ENCODE data around the gene COL20A1. TPM values are rescaled to one million over a fixed set of nuclear protein-coding genes. Genes with fewer than 3 reads are reported as not detected.

Gene COL20A1
- total RNA-seq, 1 experiment from 2014 or later: 0.23 TPM

GRCh38 chr20:63280371-63280770 lies 12.6 kb upstream of the COL20A1 start:
- H3K9me3 ChIP-seq (ENCODE audit: control insufficient read depth, insufficient read depth, low read depth, low read length): no peaks in the 10 kb centered on the region
- in situ Hi-C loops (cut with HindIII; ENCODE audit: low pct_unique_long_range_greater_than_20kb, low sequenced_read_pairs) (loop anchor here (25.0 kb wide), 1 partner anchor 107 kb away; no protein-coding TSS in a partner anchor), intact Hi-C loops (cut with micrococcal nuclease; ENCODE audit: unreplicated experiment) (no loop called here)
- CTCF ChIA-PET: interaction anchor here (0.6 to 1.8 kb wide), 2 partner anchors 16 to 57 kb away, joined by 5 to 6 read pairs; no protein-coding TSS in a partner anchor
- no peaks in the 10 kb centered on the region for H3K4me1 ChIP-seq (ENCODE audit: control insufficient read depth, insufficient read depth, low read length)
- no TSS peak for BruUV-seq (replicated peaks)
- no peak overlapping the region for H3K4me3 ChIP-seq (ENCODE audit: low read depth in 2 of 2, low read length in 2 of 2)
- H3K27ac ChIP-seq (ENCODE audit: low read length): no peak overlapping the region
- no peaks in the 10 kb centered on the region; the same call in none of the 2 replicates for H3K36me3 ChIP-seq (ENCODE audit: control insufficient read depth, insufficient read depth, low read length)
- no peaks in the 10 kb centered on the region for H3K27me3 ChIP-seq (ENCODE audit: control insufficient read depth, insufficient read depth, low read length)
- POLR2A ChIA-PET: interaction anchor here (0.6 kb wide), 1 partner anchor 8 kb away, joined by 3 read pairs; no protein-coding TSS in a partner anchor
- DNase-seq (ENCODE audit: low read depth, low spot score): no peak
- TF ChIP-seq CTCF (IDR thresholded peaks at IDR 0.05) (no peak), SIN3A (IDR thresholded peaks at IDR 0.05; ENCODE audit: borderline replicate concordance, insufficient read depth, low read depth, low read length) (no peak), POLR2AphosphoS5 (IDR thresholded peaks at IDR 0.05; ENCODE audit: low read depth, low read length) (no peak), TCF7L2 (IDR thresholded peaks at IDR 0.05; ENCODE audit: low read depth, low read length) (no peak), REST (IDR thresholded peaks at IDR 0.05; ENCODE audit: insufficient read depth in 1 of 2, low read depth in 2 of 2, low read length in 1 of 2) (no peak)
- ATAC-seq: no peak

- CTCF ChIA-PET: interaction anchor here (0.6 to 1.8 kb wide), 2 partner anchors 57 to 412 kb away, joined by 5 read pairs; no protein-coding TSS in a partner anchor
- Histone ChIP-seq H3K4me3 (ENCODE audit: low read depth in 2 of 2, low read length in 2 of 2) (no peak overlapping the region), H3K36me3 (ENCODE audit: control insufficient read depth, insufficient read depth, low read length) (no peaks in the 10 kb centered on the region; the same call in none of the 2 replicates), H3K27ac (ENCODE audit: low read length) (no peak overlapping the region), H3K4me1 (ENCODE audit: control insufficient read depth, insufficient read depth, low read length) (no peaks in the 10 kb centered on the region), H3K27me3 (ENCODE audit: control insufficient read depth, insufficient read depth, low read length) (no peaks in the 10 kb centered on the region), H3K9me3 (ENCODE audit: control insufficient read depth, insufficient read depth, low read depth, low read length) (no peaks in the 10 kb centered on the region)
- intact Hi-C loops (cut with micrococcal nuclease; ENCODE audit: unreplicated experiment): no loop called here
- BruUV-seq (replicated peaks): no TSS peak
- ATAC-seq: peak; percentile 58; the same call in 1 of the 2 replicates
- no peak for TF ChIP-seq SIN3A (IDR thresholded peaks at IDR 0.05; ENCODE audit: borderline replicate concordance, insufficient read depth, low read depth, low read length)
- TF ChIP-seq REST (IDR thresholded peaks at IDR 0.05; ENCODE audit: insufficient read depth in 1 of 2, low read depth in 2 of 2, low read length in 1 of 2): no peak
- TF ChIP-seq CTCF (IDR thresholded peaks at IDR 0.05): peak; percentile 70; the same call in 1 of the 2 replicates
- no peak for DNase-seq (ENCODE audit: low read depth, low spot score)
- in situ Hi-C loops (cut with HindIII; ENCODE audit: low pct_unique_long_range_greater_than_20kb, low sequenced_read_pairs): loop anchor here (25.0 kb wide), 1 partner anchor 106 kb away; no protein-coding TSS in a partner anchor
- POLR2A ChIA-PET: interaction anchor here (0.6 kb wide), 1 partner anchor 9 kb away, joined by 3 read pairs; no protein-coding TSS in a partner anchor
These were observed 11.9 kb upstream of the COL20A1 start for GRCh38 chr20:63280929-63281545.
